Natural killer cell (primary cell): ENCODE data around the gene GMPR. TPM values are rescaled to one million over a fixed set of nuclear protein-coding genes. Genes with fewer than 3 reads are reported as not detected.

ENCODE experiments used
- ATAC-seq, 3 donors: fragments of 150-1000 bp in 2 of 3; fragments of 200-7000 bp in 1 of 3; cut with Tn5 transposase; 1 replicate in 1 of 3; 2 replicates in 2 of 3; pipeline ENCODE4 v1.10.0; 2021; ENCODE audit warnings: mild to moderate bottlenecking in 2 of 3, moderate library complexity in 2 of 3
- DNase-seq, 2 donors: peaks; one replicate each; pipeline versions ENCODE4 v3.0.0 to v3.0.0-alpha.2; 2013 to 2021; ENCODE audit warnings: mixed read lengths in 1 of 2
- H3K27ac ChIP-seq: one replicate; pipeline ENCODE4 v1.5.1; 2013; ENCODE audit warnings: mild to moderate bottlenecking, low read length
- H3K27me3 ChIP-seq: one replicate; pipeline ENCODE4 v1.6.1; 2013; ENCODE audit warnings: low read length; ENCODE audit not compliant: control insufficient read depth, insufficient read depth
- H3K36me3 ChIP-seq: one replicate; pipeline ENCODE4 v1.6.1; 2013; ENCODE audit warnings: low read length; ENCODE audit not compliant: control insufficient read depth, insufficient read depth
- H3K4me1 ChIP-seq: one replicate; pipeline ENCODE4 v1.6.1; 2013; ENCODE audit warnings: low read length; ENCODE audit not compliant: control insufficient read depth, insufficient read depth
- H3K4me3 ChIP-seq: one replicate; pipeline ENCODE4 v1.5.1; 2013; ENCODE audit warnings: low read length
- H3K9me3 ChIP-seq: one replicate; pipeline ENCODE4 v1.6.1; 2013; ENCODE audit warnings: low read length; ENCODE audit not compliant: control insufficient read depth, insufficient read depth
- H3K27ac Mint-ChIP-seq, 2 donors: one replicate each; pipeline ENCODE4 v1.8.0; 2022; ENCODE audit warnings: mild to moderate bottlenecking in 2 of 2, mixed read lengths in 2 of 2, moderate library complexity in 1 of 2
- H3K27me3 Mint-ChIP-seq, 2 donors: one replicate each; pipeline ENCODE4 v1.8.0; 2022; ENCODE audit warnings: low read depth in 2 of 2, mixed read lengths in 2 of 2
- H3K36me3 Mint-ChIP-seq: one replicate; pipeline ENCODE4 v1.8.0; 2022; ENCODE audit warnings: mixed read lengths
- H3K4me1 Mint-ChIP-seq, 2 donors: one replicate each; pipeline ENCODE4 v1.8.0; 2022; ENCODE audit warnings: mixed read lengths in 2 of 2
- H3K4me3 Mint-ChIP-seq: one replicate; pipeline ENCODE4 v1.8.0; 2022; ENCODE audit warnings: mild to moderate bottlenecking, moderate library complexity, mixed read lengths
- H3K9me3 Mint-ChIP-seq, 2 donors: one replicate each; pipeline ENCODE4 v1.8.0; 2022; ENCODE audit warnings: mixed read lengths in 2 of 2
- WGBS: methylation state at CpG from one replicate; pipeline ENCODE4 v1.1.7; 2013; ENCODE audit warnings: missing lambda C conversion rate; ENCODE audit not compliant: insufficient coverage; 5-methylcytosine and 5-hydroxymethylcytosine counted together
- intact Hi-C: fragments of 100-400 bp; cut with micrococcal nuclease; formaldehyde crosslinking; loops from one replicate; pipeline ENCODE4 v1.14.2; 2022
- total RNA-seq, 4 donors: library from RNA; stranded (reverse); fragments of 120-200 nt in 1 of 4; gene quantifications; one replicate each; pipeline versions ENCODE4 v1.2.3 to v1.2.4, GENCODE V29; 2013 to 2022
- TF ChIP-seq, protein P1 (sequence below): fragments of 200-600 bp; IDR thresholded peaks from one replicate; pipeline ENCODE4 v1.8.0; 2022; ENCODE audit warnings: antibody characterized with exemption

The GMPR gene
- total RNA-seq, 3 donors from 2014 or later (not counting 1 experiment from before 2014, with no cell fraction given) = 0.95 to 3.4 (median 3.2) TPM

DNA sequence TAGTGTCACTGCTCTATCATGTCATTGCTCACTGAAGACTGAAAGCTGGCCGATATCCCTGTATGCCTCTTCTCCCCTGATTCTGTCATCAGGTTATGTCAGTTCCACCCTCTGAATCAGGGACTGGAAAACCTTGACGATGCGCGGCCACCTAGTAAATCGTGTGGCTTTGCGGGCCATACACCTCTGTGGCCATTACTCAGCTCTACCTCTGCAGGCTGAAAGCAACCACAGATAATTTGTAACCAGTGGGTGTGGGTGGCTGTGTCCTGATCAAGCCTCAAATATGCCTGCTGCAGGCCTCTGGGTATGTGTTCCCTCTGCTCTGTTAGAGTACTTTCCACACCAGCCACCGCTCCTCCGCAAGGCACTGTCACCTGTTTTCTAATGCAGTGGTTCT lies 105.2 kb downstream of the GMPR start:
- no peak overlapping the region for H3K4me3 Mint-ChIP-seq

DNA sequence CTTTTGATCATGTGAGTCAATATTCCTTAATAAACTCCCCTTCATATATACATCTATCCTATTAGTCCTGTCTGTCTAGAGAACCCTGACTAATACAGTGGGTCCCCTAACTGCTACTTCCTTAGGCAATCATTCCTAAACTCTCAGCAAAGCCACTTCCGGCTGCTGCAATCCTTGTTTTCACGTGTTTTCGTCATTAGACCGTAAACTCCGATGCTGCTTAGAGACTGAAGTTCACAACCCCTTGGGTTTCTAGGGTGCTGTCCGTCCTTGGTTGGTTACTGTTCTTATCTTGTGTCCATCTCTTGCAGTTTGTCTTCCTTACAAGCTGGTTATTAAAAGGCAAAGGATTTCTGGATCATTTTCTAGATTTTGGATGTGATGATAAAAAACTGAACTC lies 106.4 kb downstream of the GMPR start:
- TF ChIP-seq, protein P1, sequence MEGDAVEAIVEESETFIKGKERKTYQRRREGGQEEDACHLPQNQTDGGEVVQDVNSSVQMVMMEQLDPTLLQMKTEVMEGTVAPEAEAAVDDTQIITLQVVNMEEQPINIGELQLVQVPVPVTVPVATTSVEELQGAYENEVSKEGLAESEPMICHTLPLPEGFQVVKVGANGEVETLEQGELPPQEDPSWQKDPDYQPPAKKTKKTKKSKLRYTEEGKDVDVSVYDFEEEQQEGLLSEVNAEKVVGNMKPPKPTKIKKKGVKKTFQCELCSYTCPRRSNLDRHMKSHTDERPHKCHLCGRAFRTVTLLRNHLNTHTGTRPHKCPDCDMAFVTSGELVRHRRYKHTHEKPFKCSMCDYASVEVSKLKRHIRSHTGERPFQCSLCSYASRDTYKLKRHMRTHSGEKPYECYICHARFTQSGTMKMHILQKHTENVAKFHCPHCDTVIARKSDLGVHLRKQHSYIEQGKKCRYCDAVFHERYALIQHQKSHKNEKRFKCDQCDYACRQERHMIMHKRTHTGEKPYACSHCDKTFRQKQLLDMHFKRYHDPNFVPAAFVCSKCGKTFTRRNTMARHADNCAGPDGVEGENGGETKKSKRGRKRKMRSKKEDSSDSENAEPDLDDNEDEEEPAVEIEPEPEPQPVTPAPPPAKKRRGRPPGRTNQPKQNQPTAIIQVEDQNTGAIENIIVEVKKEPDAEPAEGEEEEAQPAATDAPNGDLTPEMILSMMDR = no peak
- no peaks in the 10 kb centered on the region for H3K36me3 Mint-ChIP-seq
- ATAC-seq (peak in 1 of 3 donors; percentile 32), DNase-seq (no peak)
- no peak overlapping the region for H3K4me3 ChIP-seq
- H3K9me3 ChIP-seq = no peaks in the 10 kb centered on the region
- no peak overlapping the region for H3K4me3 Mint-ChIP-seq
- no peaks in the 10 kb centered on the region for H3K4me1 Mint-ChIP-seq
- H3K27ac Mint-ChIP-seq = no peak overlapping the region
- no peaks in the 10 kb centered on the region for H3K27me3 ChIP-seq
- intact Hi-C loops = no loop called here
- H3K27me3 Mint-ChIP-seq = no peaks in the 10 kb centered on the region
- H3K4me1 ChIP-seq = no peaks in the 10 kb centered on the region
- whole genome bisulfite sequencing = over 99% methylated on average over 6 of the region's 6 CpGs
- no peak overlapping the region for H3K27ac ChIP-seq
- H3K9me3 Mint-ChIP-seq = no peaks in the 10 kb centered on the region
- H3K36me3 ChIP-seq = no peaks in the 10 kb centered on the region

More for the DNA sequence above, 105.2 kb downstream of the GMPR start:
- no peaks in the 10 kb centered on the region for H3K27me3 ChIP-seq
- no peaks in the 10 kb centered on the region for H3K9me3 Mint-ChIP-seq
- WGBS = 92% methylated on average over 8 of the region's 8 CpGs
- H3K4me3 ChIP-seq = no peak overlapping the region
- no peaks in the 10 kb centered on the region for H3K36me3 ChIP-seq
- H3K27ac Mint-ChIP-seq = no peak overlapping the region
- intact Hi-C loops = no loop called here
- no peaks in the 10 kb centered on the region for H3K27me3 Mint-ChIP-seq
- H3K4me1 Mint-ChIP-seq = no peaks in the 10 kb centered on the region
- H3K27ac ChIP-seq = no peak overlapping the region
- ATAC-seq (no peak), DNase-seq (no peak)
- no peaks in the 10 kb centered on the region for H3K9me3 ChIP-seq
- TF ChIP-seq, protein P1 = no peak
- H3K36me3 Mint-ChIP-seq = no peaks in the 10 kb centered on the region
- no peaks in the 10 kb centered on the region for H3K4me1 ChIP-seq

Other genes starting within 250 kb of the GMPR start
- gene MYLIP, start 109.5 kb upstream of the GMPR start, total RNA-seq = 100 to 1,000 TPM; 127 to 207 (median 150) TPM